Prostate gland (tissue), 2 donors: ENCODE results near the gene RCN1.

ENCODE experiments used
- CTCF ChIP-seq, 4 experiments: fragments of 200-600 bp in 2 of 4; fragments of 450-650 bp in 2 of 4; sonication (generic) in 2 of 4; IDR thresholded peaks; 1 replicate in 3 of 4; 2 replicates in 1 of 4; pipeline ENCODE4 v1.5.1; 2016 to 2019; ENCODE audit warnings: antibody characterized with exemption in 4 of 4, mild to moderate bottlenecking in 2 of 4, moderate library complexity in 2 of 4
- POLR2A ChIP-seq: fragments of 450-650 bp; IDR thresholded peaks from one replicate; pipeline ENCODE4 v1.6.1; 2016; ENCODE audit warnings: antibody characterized with exemption, mild to moderate bottlenecking
- POLR2AphosphoS5 ChIP-seq: sonication (generic); formaldehyde crosslinking; IDR thresholded peaks from one replicate; pipeline ENCODE4 v1.6.1; 2017; ENCODE audit warnings: antibody characterized with exemption

- TF ChIP-seq POLR2A (no peak), CTCF (IDR thresholded peaks at IDR 0.05) (no peak), POLR2AphosphoS5 (no peak)
Measured at GRCh38 chr11:32098142-32098903, 7.4 kb downstream of the RCN1 start.
